ENCODE data around the gene TMEM243. TPM values are rescaled to one million over a fixed set of nuclear protein-coding genes. Genes with fewer than 3 reads are reported as not detected.

The TMEM243 gene
- total and polyA plus RNA-seq, 3 donors from 2014 or later = 21.9 to 27.6 (median 26.3) TPM

- peak overlapping the region in 1 of 2 donors; percentile 34 for H3K27ac ChIP-seq
- peaks cover 3% of the 10 kb centered on the region for H3K4me1 ChIP-seq
- no peaks in the 10 kb centered on the region for H3K9me3 ChIP-seq
- intact Hi-C loops (cut with DNase I; ENCODE audit: low total_unique reads) = no loop called here
- 81 to 88% methylated on average over 1 of the region's 1 CpG for WGBS, 2 donors
- no peak for DNase-seq
- H3K27me3 ChIP-seq = no peaks in the 10 kb centered on the region
- H3K4me3 ChIP-seq = no peak overlapping the region
- H3K36me3 ChIP-seq (ENCODE audit: low read depth, missing control alignments) = no peaks in the 10 kb centered on the region
- no peak for TF ChIP-seq POLR2A (IDR thresholded peaks at IDR 0.05)
- TF ChIP-seq CTCF (IDR thresholded peaks at IDR 0.05) = no peak
These were observed 20.3 kb downstream of the TMEM243 start for GRCh38 chr7:87199241-87199640.

- TF ChIP-seq POLR2A (IDR thresholded peaks at IDR 0.05) (no peak), CTCF (IDR thresholded peaks at IDR 0.05) (no peak)
- H3K27me3 ChIP-seq = no peaks in the 10 kb centered on the region
- intact Hi-C loops (cut with DNase I; ENCODE audit: low total_unique reads) = no loop called here
- DNase-seq = no peak
- H3K36me3 ChIP-seq (ENCODE audit: low read depth, missing control alignments) = no peaks in the 10 kb centered on the region
- 89 to 100% methylated on average over 1 of the region's 1 CpG for WGBS, 2 donors
- H3K4me3 ChIP-seq = no peak overlapping the region
- no peaks in the 10 kb centered on the region for H3K4me1 ChIP-seq
- H3K9me3 ChIP-seq = no peaks in the 10 kb centered on the region
- no peak overlapping the region for H3K27ac ChIP-seq
These were observed 25.6 kb downstream of the TMEM243 start for GRCh38 chr7:87193912-87194311.

- intact Hi-C loops (cut with DNase I; ENCODE audit: low total_unique reads) = no loop called here
- DNase-seq = no peak
- no peak for TF ChIP-seq CTCF (IDR thresholded peaks at IDR 0.05)
- TF ChIP-seq POLR2A (IDR thresholded peaks at IDR 0.05) = no peak
- H3K27ac ChIP-seq = no peak overlapping the region
- WGBS, 2 donors = 75 to 76% methylated on average over 6 of the region's 6 CpGs
- no peaks in the 10 kb centered on the region for H3K36me3 ChIP-seq (ENCODE audit: low read depth, missing control alignments)
- H3K4me1 ChIP-seq = no peaks in the 10 kb centered on the region
- H3K4me3 ChIP-seq = no peak overlapping the region
- H3K27me3 ChIP-seq = no peaks in the 10 kb centered on the region
- H3K9me3 ChIP-seq = no peaks in the 10 kb centered on the region
These were observed 26.6 kb downstream of the TMEM243 start for GRCh38 chr7:87192784-87193487.

- Histone ChIP-seq H3K9me3 (no peaks in the 10 kb centered on the region), H3K36me3 (ENCODE audit: low read depth, missing control alignments) (no peaks in the 10 kb centered on the region), H3K4me3 (no peak overlapping the region), H3K27me3 (no peaks in the 10 kb centered on the region), H3K4me1 (no peaks in the 10 kb centered on the region), H3K27ac (no peak overlapping the region)
- WGBS, 2 donors = 90 to 93% methylated on average over 3 of the region's 3 CpGs
- intact Hi-C loops (cut with DNase I; ENCODE audit: low total_unique reads) = no loop called here
- TF ChIP-seq CTCF (IDR thresholded peaks at IDR 0.05) (no peak), POLR2A (IDR thresholded peaks at IDR 0.05) (no peak)
- DNase-seq = no peak
These were observed 28.7 kb downstream of the TMEM243 start for GRCh38 chr7:87190783-87191182.

GRCh38 chr7:87188930-87189329, 30.6 kb downstream of the TMEM243 start:
- intact Hi-C loops (cut with DNase I; ENCODE audit: low total_unique reads) = no loop called here
- TF ChIP-seq CTCF (IDR thresholded peaks at IDR 0.05) = no peak
- no peak for TF ChIP-seq POLR2A (IDR thresholded peaks at IDR 0.05)
- WGBS, 2 donors = 94 to 95% methylated on average over 2 of the region's 2 CpGs

More at GRCh38 chr7:87188930-87189329, 30.6 kb downstream of the TMEM243 start:
- H3K4me3 ChIP-seq = no peak overlapping the region
- H3K27ac ChIP-seq = no peak overlapping the region
- H3K9me3 ChIP-seq = no peaks in the 10 kb centered on the region
- no peaks in the 10 kb centered on the region for H3K27me3 ChIP-seq
- DNase-seq = no peak
- H3K4me1 ChIP-seq = no peaks in the 10 kb centered on the region
- no peaks in the 10 kb centered on the region for H3K36me3 ChIP-seq (ENCODE audit: low read depth, missing control alignments)
